H1 (cell line): ENCODE results near the gene NOC2L. TPM values are rescaled to one million over a fixed set of nuclear protein-coding genes. Genes with fewer than 3 reads are reported as not detected.

ENCODE experiments used
- CTCF ChIA-PET: fragments of 300-600 bp; sonication (Branson Sonifier 250); formaldehyde crosslinking; loops from one replicate; lab custom pipeline; 2021; ENCODE audit not compliant: partially characterized antibody; lab: Charles Lee
- POLR2A ChIA-PET: fragments of 300-600 bp; sonication (Branson Sonifier 250); formaldehyde crosslinking; loops from one replicate; lab custom pipeline; 2021; ENCODE audit warnings: inconsistent platforms; ENCODE audit not compliant: partially characterized antibody; lab: Charles Lee
- DNase-seq, 2 experiments: peaks; one replicate each; pipeline versions ENCODE4 v3.0.0 to v3.0.0-alpha.2; 2010 to 2022; ENCODE audit warnings: low spot score in 2 of 2, low read depth in 1 of 2, mixed read lengths in 1 of 2
- FAIRE-seq: peaks from 2 replicates; lab custom pipeline; 2011; peaks lifted over from hg19 to GRCh38; lab: Jason Lieb, UNC
- H2AFZ ChIP-seq: 2 replicates; pipeline ENCODE4 v1.8.1; 2012; ENCODE audit warnings: low read length, inconsistent platforms
- H2AK5ac ChIP-seq: 2 replicates; pipeline ENCODE4 v1.6.1; 2013; ENCODE audit warnings: low read depth, low read length
- H2BK120ac ChIP-seq: replicated peaks from 2 replicates; pipeline ENCODE3; 2013; ENCODE audit warnings: low read depth, low read length, inconsistent platforms
- H2BK12ac ChIP-seq: 2 replicates; pipeline ENCODE4 v1.6.1; 2013; ENCODE audit warnings: low read depth, low read length
- H2BK15ac ChIP-seq: 2 replicates; pipeline ENCODE4 v1.6.1; 2013; ENCODE audit warnings: low read length
- H2BK20ac ChIP-seq: 2 replicates; pipeline ENCODE4 v1.6.1; 2013; ENCODE audit warnings: low read length
- H2BK5ac ChIP-seq: 2 replicates; pipeline ENCODE4 v1.6.1; 2013; ENCODE audit warnings: low read depth, low read length
- H3K14ac ChIP-seq: 2 replicates; pipeline ENCODE4 v1.6.1; 2013; ENCODE audit warnings: inconsistent platforms; ENCODE audit not compliant: insufficient read length
- H3K18ac ChIP-seq: 2 replicates; pipeline ENCODE4 v1.6.1; 2013; ENCODE audit warnings: low read length; ENCODE audit errors: extremely low read depth
- H3K23ac ChIP-seq: 2 replicates; pipeline ENCODE4 v1.6.1; 2013; ENCODE audit warnings: inconsistent platforms; ENCODE audit not compliant: insufficient read length
- H3K23me2 ChIP-seq: 2 replicates; pipeline ENCODE4 v1.6.1; 2013; ENCODE audit warnings: low read depth, low read length
- H3K27ac ChIP-seq: 2 replicates; pipeline ENCODE4 v1.6.1; 2011; ENCODE audit warnings: low read depth, low read length, inconsistent platforms
- H3K27me3 ChIP-seq, 4 experiments: replicated peaks in 1 of 4; 1 replicate in 1 of 4; 2 replicates in 3 of 4; pipeline versions ENCODE4 v1.6.1 to v1.8.1; 2011 to 2013; ENCODE audit warnings: low read length in 3 of 4, mild to moderate bottlenecking in 3 of 4, inconsistent platforms in 2 of 4, mixed read lengths in 2 of 4, moderate library complexity in 1 of 4; ENCODE audit not compliant: control insufficient read depth in 3 of 4, insufficient read depth in 3 of 4; ENCODE audit errors: extremely low read depth in 1 of 4
- H3K36me3 ChIP-seq, 4 experiments: 2 replicates each; pipeline versions ENCODE4 v1.6.1 to v1.8.1; 2011 to 2013; ENCODE audit warnings: mild to moderate bottlenecking in 4 of 4, low read length in 3 of 4, moderate library complexity in 2 of 4, control low read depth in 1 of 4, inconsistent platforms in 1 of 4; ENCODE audit not compliant: insufficient read depth in 4 of 4, control insufficient read depth in 2 of 4
- H3K4ac ChIP-seq: replicated peaks from 2 replicates; pipeline ENCODE3; 2013; ENCODE audit warnings: low read length, low read depth, mixed read lengths, inconsistent platforms; ENCODE audit not compliant: insufficient read length
- H3K4me1 ChIP-seq, 4 experiments: replicated peaks in 1 of 4; 1 replicate in 1 of 4; 2 replicates in 3 of 4; pipeline versions ENCODE4 v1.6.1 to v1.8.1; 2011 to 2013; ENCODE audit warnings: low read length in 3 of 4, inconsistent platforms in 2 of 4, mixed read lengths in 1 of 4; ENCODE audit not compliant: insufficient read depth in 4 of 4, control insufficient read depth in 3 of 4
- H3K4me2 ChIP-seq, 2 experiments: 2 replicates each; pipeline versions ENCODE4 v1.6.1 to v1.8.1; 2011 to 2013; ENCODE audit warnings: low read depth in 2 of 2, low read length in 2 of 2, control low read depth in 1 of 2, inconsistent platforms in 1 of 2, mild to moderate bottlenecking in 1 of 2; ENCODE audit not compliant: insufficient read depth in 1 of 2
- H3K4me3 ChIP-seq, 4 experiments: fragments of 200-600, 300-600 bp in 1 of 4; sonication (generic), shearing (Covaris generic), sonication (Bioruptor Twin) in 1 of 4; 2 replicates each; pipeline versions ENCODE4 v1.5.1 to v1.8.1; 2011 to 2016; ENCODE audit warnings: low read length in 4 of 4, low read depth in 3 of 4, control low read depth in 2 of 4, inconsistent platforms in 2 of 4, mild to moderate bottlenecking in 2 of 4, mixed read lengths in 1 of 4, moderate library complexity in 1 of 4; ENCODE audit not compliant: insufficient read depth in 2 of 4; ENCODE audit errors: extremely low read depth in 1 of 4
- H3K56ac ChIP-seq: replicated peaks from 2 replicates; pipeline ENCODE3; 2013; ENCODE audit warnings: low read depth, mild to moderate bottlenecking, mixed read lengths, low read length, inconsistent platforms; ENCODE audit not compliant: insufficient read length
- H3K79me1 ChIP-seq: 2 replicates; pipeline ENCODE4 v1.6.1; 2013; ENCODE audit warnings: low read depth, low read length, control low read depth
- H3K79me2 ChIP-seq, 2 experiments: 2 replicates each; pipeline versions ENCODE4 v1.6.1 to v1.8.1; 2012 to 2013; ENCODE audit warnings: low read length in 2 of 2, mild to moderate bottlenecking in 2 of 2, inconsistent platforms in 1 of 2; ENCODE audit not compliant: insufficient read depth in 2 of 2, control insufficient read depth in 1 of 2
- H3K9ac ChIP-seq, 4 experiments: replicated peaks in 1 of 4; 1 replicate in 1 of 4; 2 replicates in 3 of 4; pipeline versions ENCODE4 v1.6.1 to v1.8.1; 2011 to 2013; ENCODE audit warnings: low read depth in 3 of 4, low read length in 3 of 4, control low read depth in 2 of 4, mild to moderate bottlenecking in 2 of 4, moderate library complexity in 2 of 4, inconsistent platforms in 1 of 4; ENCODE audit errors: extremely low read depth in 1 of 4
- H3K9me3 ChIP-seq, 2 experiments: 2 replicates each; pipeline versions ENCODE4 v1.6.1 to v1.8.1; 2012 to 2013; ENCODE audit warnings: mild to moderate bottlenecking in 2 of 2, moderate library complexity in 2 of 2, control low read depth in 1 of 2, inconsistent platforms in 1 of 2, low read depth in 1 of 2, low read length in 1 of 2, mixed read lengths in 1 of 2; ENCODE audit not compliant: insufficient read depth in 2 of 2
- H4K20me1 ChIP-seq, 2 experiments: replicated peaks in 1 of 2; 2 replicates each; pipeline versions ENCODE3 to v1.8.1; 2011 to 2013; ENCODE audit warnings: inconsistent platforms in 2 of 2, low read length in 2 of 2, mild to moderate bottlenecking in 1 of 2; ENCODE audit not compliant: insufficient read depth in 2 of 2, control insufficient read depth in 1 of 2
- H4K5ac ChIP-seq: 2 replicates; pipeline ENCODE4 v1.6.1; 2013; ENCODE audit warnings: low read length, low read depth, mixed read lengths, inconsistent platforms; ENCODE audit not compliant: insufficient read length
- H4K8ac ChIP-seq: 2 replicates; pipeline ENCODE4 v1.8.0; 2013; ENCODE audit warnings: mild to moderate bottlenecking, moderate library complexity, low read length, inconsistent platforms; ENCODE audit not compliant: insufficient read depth; ENCODE audit errors: extremely low read depth
- H4K91ac ChIP-seq: replicated peaks from 2 replicates; pipeline ENCODE3; 2013; ENCODE audit warnings: low read length, mixed read lengths, inconsistent platforms; ENCODE audit not compliant: insufficient read length
- EZH2 ChIP-seq: fragments of 200-600 bp; sonication (generic); IDR thresholded peaks from 2 replicates; pipeline ENCODE4 v1.7.1; 2012; ENCODE audit warnings: low read depth, mild to moderate bottlenecking, moderate library complexity, low read length, inconsistent platforms; ENCODE audit not compliant: severe bottlenecking
- FOSL1 ChIP-seq: IDR thresholded peaks from 2 replicates; pipeline ENCODE4 v1.6.1; 2011; ENCODE audit warnings: mild to moderate bottlenecking, low read depth, low read length, moderate library complexity; ENCODE audit not compliant: insufficient read depth
- HDAC6 ChIP-seq: IDR thresholded peaks from one replicate; pipeline ENCODE4 v1.7.1; 2012; ENCODE audit warnings: low read depth, mild to moderate bottlenecking, inconsistent platforms, low read length, moderate library complexity
- MAFK ChIP-seq: IDR thresholded peaks from 2 replicates; pipeline ENCODE4 v1.6.1; 2012; ENCODE audit warnings: low read depth, mild to moderate bottlenecking, improper control_type of control experiment, low read length
- RAD21 ChIP-seq, 2 experiments: IDR thresholded peaks in 1 of 2; conservative IDR thresholded peaks in 1 of 2; 2 replicates each; pipeline ENCODE4 v1.6.1; 2011; ENCODE audit warnings: low read depth in 2 of 2, low read length in 2 of 2, improper control_type of control experiment in 1 of 2, inconsistent platforms in 1 of 2, mild to moderate bottlenecking in 1 of 2, moderate library complexity in 1 of 2
- SP1 ChIP-seq: IDR thresholded peaks from 2 replicates; pipeline ENCODE4 v1.6.1; 2011; ENCODE audit warnings: low read depth, low read length
- TCF12 ChIP-seq: IDR thresholded peaks from 2 replicates; pipeline ENCODE4 v1.6.1; 2011; ENCODE audit warnings: low read depth, mild to moderate bottlenecking, low read length
- WGBS, 2 experiments: shearing (Covaris generic) in 1 of 2; methylation state at CpG; one replicate each; pipeline versions ENCODE4 v1.1.6 to v1.1.7; 2013 to 2015; ENCODE audit warnings: low lambda C conversion rate in 2 of 2, mixed read lengths in 2 of 2, inconsistent platforms in 1 of 2, low coverage in 1 of 2, missing lambda C conversion rate in 1 of 2; ENCODE audit not compliant: insufficient replicate concordance in 2 of 2, insufficient coverage in 1 of 2, insufficient read length in 1 of 2; ENCODE audit errors: extremely low coverage in 1 of 2, missing lambda C conversion rate in 1 of 2; 5-methylcytosine and 5-hydroxymethylcytosine counted together
- polyA plus RNA-seq, 7 experiments: library from polyadenylated mRNA; depleted of rRNA in 3 of 7; stranded (reverse) in 5 of 7; unstranded in 2 of 7; fragments of >200 nt in 5 of 7; fragments of 200-250 nt in 2 of 7; gene quantifications; 1 replicate in 5 of 7; 2 replicates in 1 of 7; 4 replicates in 1 of 7; pipeline versions ENCODE4 v1.2.1 to v1.2.3, GENCODE V29; 2011 to 2013; ENCODE audit warnings: missing spikeins in 2 of 7, mixed read lengths in 2 of 7
- total RNA-seq: library from RNA; stranded (reverse); fragmentation: NEBNext Ultra II Directional; extraction: Animal tissue kit (Norgen Biotek cat#: 25700); gene quantifications from 2 replicates; pipeline ENCODE4 v1.2.1, GENCODE V29; 2021

Gene NOC2L
- total and polyA plus RNA-seq, 2 of the 8 experiments (the other 6 are each of a cell fraction or from before 2014, with no cell fraction given), result 74.7 to 130 TPM

DNA sequence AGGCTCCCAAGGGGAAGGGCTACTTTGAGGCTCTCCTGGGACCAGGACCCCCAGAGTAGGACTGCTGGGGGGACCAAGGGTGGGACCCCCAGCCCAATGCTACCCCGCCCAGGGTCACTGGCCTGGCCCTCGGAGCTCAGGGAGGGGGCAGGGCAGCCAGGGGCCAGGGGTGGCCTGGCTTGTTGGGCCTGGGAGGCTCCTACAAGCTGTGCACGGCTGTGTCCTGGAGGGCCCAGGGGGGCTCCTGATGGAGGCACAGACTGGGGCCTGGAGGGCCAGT is 38.6 kb upstream of the NOC2L start:
- Histone ChIP-seq H2BK20ac (no peak overlapping the region), H4K91ac (peak overlapping the region; percentile 40), H4K8ac (no peak overlapping the region; the same call in 1 of the 2 replicates), H3K14ac (no peak overlapping the region), H3K36me3 (peaks cover 0 to 18% (median 0%) of the 10 kb centered on the region in 4 experiments; a peak in 1 of 8 replicates), H3K79me1 (no peaks in the 10 kb centered on the region), H3K9me3 (no peaks in the 10 kb centered on the region; a peak in 1 of 4 replicates), H3K23ac (no peak overlapping the region), H2AFZ (no peak overlapping the region), H3K18ac (peak overlapping the region; percentile 93), H3K27me3 (peaks cover 47 to 79% (median 68%) of the 10 kb centered on the region in 4 experiments), H3K4me2 (peak overlapping the region; percentile 56 to 65), H2BK5ac (no peak overlapping the region), H4K20me1 (peaks cover 0 to 6% of the 10 kb centered on the region in 2 experiments), H3K9ac (no peak overlapping the region), H3K4me3 (peak overlapping the region in 1 of 4 experiments; percentile 77; a peak in 1 of 8 replicates), H4K5ac (no peak overlapping the region), H2BK15ac (no peak overlapping the region), H2AK5ac (no peak overlapping the region), H3K27ac (no peak overlapping the region), H3K79me2 (no peaks in the 10 kb centered on the region), H2BK12ac (no peak overlapping the region), H3K4me1 (peaks cover 0 to 22% (median 12%) of the 10 kb centered on the region in 4 experiments; a peak in 6 of 7 replicates), H3K4ac (no peak overlapping the region), H2BK120ac (no peak overlapping the region), H3K56ac (no peak overlapping the region), H3K23me2 (peaks cover 13% of the 10 kb centered on the region; the same call in 1 of the 2 replicates)
- DNase-seq (no peak), FAIRE-seq (no peak)
- WGBS, 2 experiments, result 74% methylated on average over 3 of the region's 3 CpGs; no CpG with 5 or more reads in 1 of the 2 experiments
- ChIA-PET CTCF (interaction anchor here (0.6 to 3.6 kb wide), 10 partner anchors 10 to 82 kb away, joined by 3 to 40 read pairs (median 4); partner anchors contain the start of genes AGRN and PERM1), POLR2A (interaction anchor here (1.0 to 2.6 kb wide), 6 partner anchors 15 to 58 kb away, joined by 3 to 20 read pairs (median 4); partner anchors contain the start of gene PERM1)
- TF ChIP-seq FOSL1 (no peak), MAFK (no peak), HDAC6 (no peak), RAD21 (IDR thresholded peaks at IDR 0.05 in 1 of 2, conservative IDR thresholded peaks at IDR 0.05 in 1 of 2; ENCODE audit: low read depth in 2 of 2, low read length in 2 of 2) (no peak), SP1 (no peak), TCF12 (no peak), EZH2 (no peak)
